ENCODE measurements around the gene TRIM27.

Gene TRIM27

DNA sequence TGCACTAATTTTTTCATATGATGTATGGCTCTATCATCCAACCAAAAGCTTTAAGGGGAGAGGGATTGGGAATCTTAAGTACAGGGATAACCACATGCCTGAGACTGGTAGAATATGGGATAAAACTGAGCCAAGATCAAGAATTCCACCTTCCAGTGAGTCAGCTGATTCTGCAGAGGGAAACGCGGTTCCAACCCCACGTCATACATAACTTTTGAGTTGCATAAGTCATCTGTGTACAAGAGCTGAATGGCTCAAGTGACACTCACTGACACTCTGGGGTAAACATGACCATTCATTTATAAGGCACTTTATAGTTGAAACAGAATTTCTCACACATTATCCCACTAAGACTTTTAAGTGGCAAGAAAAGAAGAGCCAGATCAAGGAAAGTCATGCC, 16.4 kb downstream of the TRIM27 start:
- peaks cover 0 to 9% (median 0%) of the 10 kb centered on the region in 10 experiments; a peak in 3 of 20 replicates for H3K4me1 ChIP-seq
- no peaks in the 10 kb centered on the region for H3K9me3 ChIP-seq (replicated peaks in 1 of 11)
- peaks cover 2 to 99% (median 69%) of the 10 kb centered on the region in 11 experiments; a peak in 18 of 22 replicates for H4K20me1 ChIP-seq
- no peaks in the 10 kb centered on the region for H3K27me3 ChIP-seq
- TF ChIP-seq Cebpa-rat (IDR thresholded peaks at IDR 0.05) = no peak
- H3K27ac ChIP-seq = no peak overlapping the region
- H3K4me2 ChIP-seq = no peak overlapping the region
- H3K36me3 ChIP-seq = peaks cover 100% of the 10 kb centered on the region in 11 experiments
- H3K4me3 ChIP-seq = no peak overlapping the region
- no peak overlapping the region for H3K9ac ChIP-seq

GRCh38 chr6:28906669-28907068, 17.1 kb downstream of the TRIM27 start:
- Histone ChIP-seq H3K4me3 (no peak overlapping the region), H3K9me3 (replicated peaks in 1 of 11) (no peaks in the 10 kb centered on the region), H3K4me2 (no peak overlapping the region), H3K9ac (no peak overlapping the region), H4K20me1 (peaks cover 0 to 97% (median 61%) of the 10 kb centered on the region in 11 experiments; a peak in 17 of 22 replicates), H3K36me3 (peaks cover 100% of the 10 kb centered on the region in 11 experiments), H3K4me1 (peaks cover 0 to 12% (median 2%) of the 10 kb centered on the region in 10 experiments; a peak in 8 of 20 replicates), H3K27me3 (no peaks in the 10 kb centered on the region), H3K27ac (no peak overlapping the region)
- no peak for TF ChIP-seq Cebpa-rat (IDR thresholded peaks at IDR 0.05)

DNA sequence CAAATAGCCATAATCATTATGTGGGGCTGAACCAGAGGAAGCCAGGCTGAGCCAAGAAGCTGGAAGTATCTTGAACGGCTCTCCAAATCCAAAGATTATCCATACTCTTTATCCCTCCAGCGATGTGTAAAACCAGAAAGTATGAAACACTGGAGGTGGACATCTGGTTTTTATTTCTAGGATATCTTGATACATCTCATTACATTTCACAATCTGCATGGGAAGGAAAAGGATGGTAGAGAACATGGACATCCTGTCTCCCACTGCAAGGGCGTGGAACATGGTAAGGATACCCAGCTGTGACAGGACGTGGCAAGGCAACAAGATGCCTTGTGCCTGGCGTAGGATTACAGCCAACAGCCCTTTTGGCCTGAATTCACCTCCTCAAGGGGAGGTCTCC, 20.1 kb downstream of the TRIM27 start:
- Histone ChIP-seq H4K20me1 (peaks cover 0 to 80% (median 33%) of the 10 kb centered on the region in 11 experiments; a peak in 16 of 22 replicates), H3K36me3 (peaks cover 79 to 98% (median 95%) of the 10 kb centered on the region in 11 experiments), H3K4me3 (no peak overlapping the region), H3K4me1 (peaks cover 0 to 33% (median 19%) of the 10 kb centered on the region in 10 experiments; a peak in 13 of 20 replicates), H3K9ac (no peak overlapping the region), H3K27ac (no peak overlapping the region), H3K9me3 (replicated peaks in 1 of 11) (no peaks in the 10 kb centered on the region), H3K27me3 (no peaks in the 10 kb centered on the region), H3K4me2 (no peak overlapping the region)
- TF ChIP-seq Cebpa-rat (IDR thresholded peaks at IDR 0.05) = no peak

- peaks cover 0 to 62% (median 29%) of the 10 kb centered on the region in 11 experiments; a peak in 16 of 22 replicates for H4K20me1 ChIP-seq
- no peak overlapping the region for H3K4me3 ChIP-seq
- H3K36me3 ChIP-seq = peaks cover 60 to 80% (median 76%) of the 10 kb centered on the region in 11 experiments
Measured at GRCh38 chr6:28901831-28902230, 22.0 kb downstream of the TRIM27 start.

DNA sequence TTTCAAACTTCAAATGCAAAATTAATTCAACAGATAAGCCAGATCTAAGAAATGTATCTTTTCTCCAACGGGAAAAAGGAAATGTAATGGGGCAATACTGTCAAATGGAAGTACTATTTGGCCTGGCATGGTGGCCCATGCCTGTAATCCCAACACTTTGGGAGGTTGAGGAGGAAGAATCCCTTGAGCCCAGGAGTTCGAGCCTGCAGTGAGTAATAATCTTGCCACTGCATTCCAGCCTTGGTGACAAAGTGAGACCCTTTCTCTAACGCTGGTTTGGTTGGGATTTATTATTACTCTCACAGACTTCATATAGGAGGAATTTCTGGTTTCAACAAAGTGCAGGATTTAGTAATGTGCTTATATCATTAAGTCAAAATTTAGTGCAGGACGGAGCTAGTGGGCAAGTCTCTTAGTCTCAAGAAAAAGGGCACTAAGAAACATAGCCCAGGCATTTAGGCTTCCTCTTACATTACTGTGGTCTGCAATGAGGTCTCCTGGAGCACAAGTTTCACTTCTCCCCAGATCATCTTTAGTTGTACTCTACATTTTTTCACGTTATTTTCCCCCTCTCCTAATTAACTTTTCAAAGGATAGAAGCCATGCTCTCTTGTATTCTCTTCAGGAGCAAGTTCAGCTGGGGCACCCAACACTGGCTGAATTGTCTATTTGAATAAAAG, 23.1 kb downstream of the TRIM27 start:
- Histone ChIP-seq H3K27me3 (no peaks in the 10 kb centered on the region), H4K20me1 (peaks cover 0 to 50% (median 18%) of the 10 kb centered on the region in 11 experiments; a peak in 14 of 22 replicates), H3K27ac (peak overlapping the region in 1 of 11 experiments; percentile 3; a peak in 1 of 22 replicates), H3K36me3 (peaks cover 49 to 68% (median 65%) of the 10 kb centered on the region in 11 experiments), H3K9me3 (replicated peaks in 1 of 11) (no peaks in the 10 kb centered on the region), H3K4me1 (peaks cover 6 to 40% (median 27%) of the 10 kb centered on the region in 10 experiments; a peak in 17 of 20 replicates), H3K4me3 (no peak overlapping the region), H3K9ac (no peak overlapping the region), H3K4me2 (peak overlapping the region in 6 of 11 experiments; percentile 1 to 56 (median 43); a peak in 10 of 22 replicates)
- TF ChIP-seq Cebpa-rat (IDR thresholded peaks at IDR 0.05) = no peak

More at GRCh38 chr6:28901831-28902230, 22.0 kb downstream of the TRIM27 start:
- Histone ChIP-seq H3K27me3 (no peaks in the 10 kb centered on the region), H3K27ac (no peak overlapping the region), H3K4me1 (peaks cover 6 to 40% (median 27%) of the 10 kb centered on the region in 10 experiments; a peak in 17 of 20 replicates), H3K9me3 (replicated peaks in 1 of 11) (no peaks in the 10 kb centered on the region), H3K9ac (no peak overlapping the region), H3K4me2 (peak overlapping the region in 4 of 11 experiments; percentile 37 to 56 (median 43); a peak in 2 of 22 replicates)
- TF ChIP-seq Cebpa-rat (IDR thresholded peaks at IDR 0.05) = no peak

DNA sequence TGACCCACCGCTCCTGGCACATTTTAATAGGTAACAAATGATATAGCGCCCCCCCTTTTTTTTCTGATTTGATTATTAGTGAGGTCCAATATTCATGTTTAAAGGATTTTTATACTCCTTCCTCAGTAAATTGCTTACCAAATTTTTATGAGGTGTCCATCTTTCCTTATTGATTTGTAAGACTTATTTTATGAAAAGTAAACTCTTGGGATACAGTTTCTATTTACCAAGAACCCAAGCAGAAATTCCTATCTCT, 25.1 kb downstream of the TRIM27 start:
- no peaks in the 10 kb centered on the region; a peak in 2 of 22 replicates for H3K9me3 ChIP-seq (replicated peaks in 1 of 11)
- peaks cover 6 to 40% (median 27%) of the 10 kb centered on the region in 10 experiments; a peak in 17 of 20 replicates for H3K4me1 ChIP-seq
- H3K27ac ChIP-seq = peak overlapping the region in 10 of 11 experiments; percentile 40 to 98 (median 80); a peak in 15 of 22 replicates
- peaks cover 0 to 30% (median 15%) of the 10 kb centered on the region in 11 experiments; a peak in 11 of 22 replicates for H4K20me1 ChIP-seq
- peaks cover 28 to 48% (median 44%) of the 10 kb centered on the region in 11 experiments for H3K36me3 ChIP-seq
- H3K4me2 ChIP-seq = peak overlapping the region; percentile 55 to 91 (median 75); a peak in 19 of 22 replicates
- TF ChIP-seq Cebpa-rat (IDR thresholded peaks at IDR 0.05) = no peak
- peak overlapping the region in 9 of 11 experiments; percentile 47 to 67 (median 56); a peak in 11 of 22 replicates for H3K9ac ChIP-seq
- H3K4me3 ChIP-seq = peak overlapping the region in 4 of 10 experiments; percentile 38 to 71 (median 44); a peak in 5 of 20 replicates
- no peaks in the 10 kb centered on the region for H3K27me3 ChIP-seq

GRCh38 chr6:28897369-28897745, 26.4 kb downstream of the TRIM27 start:
- peaks cover 0 to 4% (median 0%) of the 10 kb centered on the region in 11 experiments; a peak in 2 of 22 replicates for H3K9me3 ChIP-seq (replicated peaks in 1 of 11)
- H3K27me3 ChIP-seq = no peaks in the 10 kb centered on the region
- H3K36me3 ChIP-seq = peaks cover 16 to 35% (median 31%) of the 10 kb centered on the region in 11 experiments
- H3K4me3 ChIP-seq = peak overlapping the region; percentile 67 to 81 (median 74)
- peak overlapping the region; percentile 89 to 97 (median 95) for H3K9ac ChIP-seq
- H3K27ac ChIP-seq = peak overlapping the region; percentile 87 to 98 (median 96)
- H3K4me1 ChIP-seq = peaks cover 6 to 35% (median 27%) of the 10 kb centered on the region in 10 experiments; a peak in 18 of 20 replicates
- H4K20me1 ChIP-seq = peaks cover 0 to 17% (median 7%) of the 10 kb centered on the region in 11 experiments; a peak in 9 of 22 replicates
- no peak for TF ChIP-seq Cebpa-rat (IDR thresholded peaks at IDR 0.05)
- peak overlapping the region; percentile 70 to 95 (median 85) for H3K4me2 ChIP-seq

- H3K27me3 ChIP-seq = no peaks in the 10 kb centered on the region
- H3K27ac ChIP-seq = peak overlapping the region; percentile 87 to 98 (median 96)
- H3K4me1 ChIP-seq = peaks cover 13 to 37% (median 24%) of the 10 kb centered on the region in 10 experiments
- H3K4me2 ChIP-seq = peak overlapping the region; percentile 70 to 95 (median 85)
- peaks cover 0 to 5% (median 2%) of the 10 kb centered on the region in 11 experiments; a peak in 8 of 22 replicates for H3K9me3 ChIP-seq (replicated peaks in 1 of 11)
- no peak for TF ChIP-seq Cebpa-rat (IDR thresholded peaks at IDR 0.05)
- peaks cover 9 to 29% (median 25%) of the 10 kb centered on the region in 11 experiments; a peak in 21 of 22 replicates for H3K36me3 ChIP-seq
- peak overlapping the region; percentile 67 to 81 (median 74) for H3K4me3 ChIP-seq
- peak overlapping the region; percentile 89 to 97 (median 95) for H3K9ac ChIP-seq
- peaks cover 0 to 12% (median 4%) of the 10 kb centered on the region in 11 experiments; a peak in 8 of 22 replicates for H4K20me1 ChIP-seq
Measured at GRCh38 chr6:28896505-28897368, 27.0 kb downstream of the TRIM27 start.

Data from BLaER1 treated with 17β-estradiol and CSF1 and Interleukin-3, amounts not matched to agents 10 nM and 100 nM (cell line).